ENCODE results near the gene TNIK. TPM values are rescaled to one million over a fixed set of nuclear protein-coding genes. Genes with fewer than 3 reads are reported as not detected.

Gene TNIK
- total and polyA plus RNA-seq, 10 of the 15 experiments (the other 5 are each of a cell fraction or from before 2014, with no cell fraction given) = 13.9 to 74.3 (median 48.2) TPM

GRCh38 chr3:171095063-171095462 lies 365.1 kb downstream of the TNIK start:
- H3K9me3 ChIP-seq (replicated peaks; ENCODE audit: control insufficient read depth, insufficient read depth, low read length) = no peaks in the 10 kb centered on the region; the same call in 2 of the 3 replicates
- no peaks in the 10 kb centered on the region for H3K27me3 ChIP-seq (replicated peaks in 1 of 2; ENCODE audit: control insufficient read depth in 2 of 2, insufficient read depth in 2 of 2, low read length in 1 of 2)
- TF ChIP-seq POU2F2 (IDR thresholded peaks at IDR 0.05; ENCODE audit: borderline replicate concordance, low read depth, low read length) (0 out of 3 replicates have a peak, but pooled peaks have one; percentile 19), RUNX3 (IDR thresholded peaks at IDR 0.05; ENCODE audit: low read length) (peak; percentile 58)
- TF ChIP-seq, protein P1, sequence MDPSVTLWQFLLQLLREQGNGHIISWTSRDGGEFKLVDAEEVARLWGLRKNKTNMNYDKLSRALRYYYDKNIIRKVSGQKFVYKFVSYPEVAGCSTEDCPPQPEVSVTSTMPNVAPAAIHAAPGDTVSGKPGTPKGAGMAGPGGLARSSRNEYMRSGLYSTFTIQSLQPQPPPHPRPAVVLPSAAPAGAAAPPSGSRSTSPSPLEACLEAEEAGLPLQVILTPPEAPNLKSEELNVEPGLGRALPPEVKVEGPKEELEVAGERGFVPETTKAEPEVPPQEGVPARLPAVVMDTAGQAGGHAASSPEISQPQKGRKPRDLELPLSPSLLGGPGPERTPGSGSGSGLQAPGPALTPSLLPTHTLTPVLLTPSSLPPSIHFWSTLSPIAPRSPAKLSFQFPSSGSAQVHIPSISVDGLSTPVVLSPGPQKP (IDR thresholded peaks at IDR 0.05; ENCODE audit: low read depth, low read length) = no peak
- TF ChIP-seq, protein P2, sequence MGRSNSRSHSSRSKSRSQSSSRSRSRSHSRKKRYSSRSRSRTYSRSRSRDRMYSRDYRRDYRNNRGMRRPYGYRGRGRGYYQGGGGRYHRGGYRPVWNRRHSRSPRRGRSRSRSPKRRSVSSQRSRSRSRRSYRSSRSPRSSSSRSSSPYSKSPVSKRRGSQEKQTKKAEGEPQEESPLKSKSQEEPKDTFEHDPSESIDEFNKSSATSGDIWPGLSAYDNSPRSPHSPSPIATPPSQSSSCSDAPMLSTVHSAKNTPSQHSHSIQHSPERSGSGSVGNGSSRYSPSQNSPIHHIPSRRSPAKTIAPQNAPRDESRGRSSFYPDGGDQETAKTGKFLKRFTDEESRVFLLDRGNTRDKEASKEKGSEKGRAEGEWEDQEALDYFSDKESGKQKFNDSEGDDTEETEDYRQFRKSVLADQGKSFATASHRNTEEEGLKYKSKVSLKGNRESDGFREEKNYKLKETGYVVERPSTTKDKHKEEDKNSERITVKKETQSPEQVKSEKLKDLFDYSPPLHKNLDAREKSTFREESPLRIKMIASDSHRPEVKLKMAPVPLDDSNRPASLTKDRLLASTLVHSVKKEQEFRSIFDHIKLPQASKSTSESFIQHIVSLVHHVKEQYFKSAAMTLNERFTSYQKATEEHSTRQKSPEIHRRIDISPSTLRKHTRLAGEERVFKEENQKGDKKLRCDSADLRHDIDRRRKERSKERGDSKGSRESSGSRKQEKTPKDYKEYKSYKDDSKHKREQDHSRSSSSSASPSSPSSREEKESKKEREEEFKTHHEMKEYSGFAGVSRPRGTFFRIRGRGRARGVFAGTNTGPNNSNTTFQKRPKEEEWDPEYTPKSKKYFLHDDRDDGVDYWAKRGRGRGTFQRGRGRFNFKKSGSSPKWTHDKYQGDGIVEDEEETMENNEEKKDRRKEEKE (IDR thresholded peaks at IDR 0.05) = no peak
- H3K4me2 ChIP-seq (ENCODE audit: control insufficient read depth, insufficient read depth) = no peak overlapping the region
- DNase-seq (ENCODE audit: low read depth, low spot score) (peak; percentile 19), ATAC-seq (peak; percentile 77), FAIRE-seq (no peak)
- SMC1A ChIA-PET (ENCODE audit: uncharacterized antibody, unreplicated experiment) = no interaction called here
- POLR2A ChIA-PET = interaction anchor here (0.6 kb wide), 1 partner anchor 951 kb away, joined by 3 read pairs; no protein-coding TSS in a partner anchor
- CTCF ChIA-PET = interaction anchor here (0.6 kb wide), 1 partner anchor 443 kb away, joined by 3 read pairs; no protein-coding TSS in a partner anchor
- no peak overlapping the region for H3K27ac ChIP-seq (ENCODE audit: control insufficient read depth, insufficient read depth)
- BruUV-seq (replicated peaks) = no TSS peak
- H4K20me1 ChIP-seq (ENCODE audit: control insufficient read depth, insufficient read depth) = no peaks in the 10 kb centered on the region
- no peak overlapping the region for H3K4me3 ChIP-seq
- H2AFZ ChIP-seq (ENCODE audit: control insufficient read depth, low read depth, low read length) = no peak overlapping the region
- H3K4me1 ChIP-seq (ENCODE audit: control insufficient read depth, insufficient read depth, low read length) = no peaks in the 10 kb centered on the region
- in situ Hi-C loops (cut with MboI) = no loop called here
- RAD21 ChIA-PET (ENCODE audit: unreplicated experiment) = no interaction called here
- 93% methylated on average over 1 of the region's 1 CpG for WGBS (ENCODE audit: insufficient coverage, insufficient replicate concordance, low lambda C conversion rate, missing lambda C conversion rate)
- H3K36me3 ChIP-seq (ENCODE audit: control insufficient read depth in 2 of 2, insufficient read depth in 2 of 2, low read length in 1 of 2) = peaks cover 1 to 30% of the 10 kb centered on the region in 2 experiments
- intact Hi-C loops (cut with micrococcal nuclease; ENCODE audit: unreplicated experiment) = no loop called here
- no peak overlapping the region for H3K9ac ChIP-seq (ENCODE audit: control insufficient read depth, insufficient read depth, low read length)
- H3K79me2 ChIP-seq (ENCODE audit: control insufficient read depth, insufficient read depth, low read length) = no peaks in the 10 kb centered on the region

Measured in GM12878 (cell line).